ENCODE measurements around the gene MMP24OS.

The MMP24OS gene

GRCh38 chr20:35248641-35249475 lies 29.1 kb downstream of the MMP24OS start:
- Histone ChIP-seq H3K27me3 (ENCODE audit: insufficient read depth, low read length) (no peaks in the 10 kb centered on the region), H3K4me1 (ENCODE audit: insufficient read depth, low read length) (no peaks in the 10 kb centered on the region), H3K9ac (ENCODE audit: low read depth, low read length) (no peak overlapping the region), H3K36me3 (ENCODE audit: insufficient read depth, low read depth, low read length) (peaks cover 5% of the 10 kb centered on the region; the same call in 1 of the 2 replicates), H3K9me3 (ENCODE audit: insufficient read depth, low read depth, low read length) (no peaks in the 10 kb centered on the region), H3K27ac (ENCODE audit: low read length) (no peak overlapping the region), H3K4me3 (ENCODE audit: low read length) (no peak overlapping the region)

- Histone ChIP-seq H3K9ac (ENCODE audit: low read depth, low read length) (no peak overlapping the region), H3K9me3 (ENCODE audit: insufficient read depth, low read depth, low read length) (no peaks in the 10 kb centered on the region), H3K4me1 (ENCODE audit: insufficient read depth, low read length) (no peaks in the 10 kb centered on the region), H3K27ac (ENCODE audit: low read length) (no peak overlapping the region), H3K4me3 (ENCODE audit: low read length) (no peak overlapping the region), H3K36me3 (ENCODE audit: insufficient read depth, low read depth, low read length) (peaks cover 5% of the 10 kb centered on the region; the same call in 1 of the 2 replicates), H3K27me3 (ENCODE audit: insufficient read depth, low read length) (no peaks in the 10 kb centered on the region)
These were observed 31.2 kb downstream of the MMP24OS start for GRCh38 chr20:35246723-35247122.

GRCh38 chr20:35243986-35244385 lies 33.9 kb downstream of the MMP24OS start:
- Histone ChIP-seq H3K36me3 (ENCODE audit: insufficient read depth, low read depth, low read length) (peaks cover 5% of the 10 kb centered on the region; the same call in 1 of the 2 replicates), H3K9me3 (ENCODE audit: insufficient read depth, low read depth, low read length) (no peaks in the 10 kb centered on the region), H3K9ac (ENCODE audit: low read depth, low read length) (no peak overlapping the region), H3K27ac (ENCODE audit: low read length) (no peak overlapping the region), H3K4me3 (ENCODE audit: low read length) (no peak overlapping the region), H3K4me1 (ENCODE audit: insufficient read depth, low read length) (no peaks in the 10 kb centered on the region), H3K27me3 (ENCODE audit: insufficient read depth, low read length) (no peaks in the 10 kb centered on the region)

- Histone ChIP-seq H3K27me3 (ENCODE audit: insufficient read depth, low read length) (no peaks in the 10 kb centered on the region), H3K9ac (ENCODE audit: low read depth, low read length) (no peak overlapping the region), H3K4me1 (ENCODE audit: insufficient read depth, low read length) (no peaks in the 10 kb centered on the region), H3K9me3 (ENCODE audit: insufficient read depth, low read depth, low read length) (no peaks in the 10 kb centered on the region), H3K4me3 (ENCODE audit: low read length) (no peak overlapping the region), H3K36me3 (ENCODE audit: insufficient read depth, low read depth, low read length) (peaks cover 5% of the 10 kb centered on the region; the same call in 1 of the 2 replicates), H3K27ac (ENCODE audit: low read length) (no peak overlapping the region)
These were observed 34.6 kb downstream of the MMP24OS start for GRCh38 chr20:35243317-35243716.

- Histone ChIP-seq H3K9ac (ENCODE audit: low read depth, low read length) (no peak overlapping the region), H3K4me1 (ENCODE audit: insufficient read depth, low read length) (no peaks in the 10 kb centered on the region), H3K27me3 (ENCODE audit: insufficient read depth, low read length) (no peaks in the 10 kb centered on the region), H3K36me3 (ENCODE audit: insufficient read depth, low read depth, low read length) (no peaks in the 10 kb centered on the region), H3K27ac (ENCODE audit: low read length) (no peak overlapping the region), H3K9me3 (ENCODE audit: insufficient read depth, low read depth, low read length) (no peaks in the 10 kb centered on the region), H3K4me3 (ENCODE audit: low read length) (no peak overlapping the region)
These were observed 37.1 kb downstream of the MMP24OS start for GRCh38 chr20:35240811-35241293.

- Histone ChIP-seq H3K9me3 (ENCODE audit: insufficient read depth, low read depth, low read length) (no peaks in the 10 kb centered on the region), H3K9ac (ENCODE audit: low read depth, low read length) (no peak overlapping the region), H3K4me3 (ENCODE audit: low read length) (no peak overlapping the region), H3K4me1 (ENCODE audit: insufficient read depth, low read length) (no peaks in the 10 kb centered on the region), H3K27me3 (ENCODE audit: insufficient read depth, low read length) (no peaks in the 10 kb centered on the region), H3K27ac (ENCODE audit: low read length) (no peak overlapping the region), H3K36me3 (ENCODE audit: insufficient read depth, low read depth, low read length) (no peaks in the 10 kb centered on the region)
These were observed 37.7 kb downstream of the MMP24OS start for GRCh38 chr20:35240083-35240810.

GRCh38 chr20:35238735-35239134 lies 39.2 kb downstream of the MMP24OS start:
- no peak overlapping the region for H3K9ac ChIP-seq (ENCODE audit: low read depth, low read length)
- H3K36me3 ChIP-seq (ENCODE audit: insufficient read depth, low read depth, low read length), result no peaks in the 10 kb centered on the region
- no peaks in the 10 kb centered on the region for H3K27me3 ChIP-seq (ENCODE audit: insufficient read depth, low read length)
- no peaks in the 10 kb centered on the region for H3K9me3 ChIP-seq (ENCODE audit: insufficient read depth, low read depth, low read length)
- no peaks in the 10 kb centered on the region for H3K4me1 ChIP-seq (ENCODE audit: insufficient read depth, low read length)
- no peak overlapping the region for H3K27ac ChIP-seq (ENCODE audit: low read length)
- no peak overlapping the region for H3K4me3 ChIP-seq (ENCODE audit: low read length)

GRCh38 chr20:35238170-35238569 lies 39.8 kb downstream of the MMP24OS start:
- H3K9me3 ChIP-seq (ENCODE audit: insufficient read depth, low read depth, low read length), result no peaks in the 10 kb centered on the region
- no peak overlapping the region for H3K27ac ChIP-seq (ENCODE audit: low read length)
- no peaks in the 10 kb centered on the region for H3K27me3 ChIP-seq (ENCODE audit: insufficient read depth, low read length)
- H3K9ac ChIP-seq (ENCODE audit: low read depth, low read length), result no peak overlapping the region
- H3K4me1 ChIP-seq (ENCODE audit: insufficient read depth, low read length), result no peaks in the 10 kb centered on the region
- no peaks in the 10 kb centered on the region for H3K36me3 ChIP-seq (ENCODE audit: insufficient read depth, low read depth, low read length)
- H3K4me3 ChIP-seq (ENCODE audit: low read length), result no peak overlapping the region

- H3K4me3 ChIP-seq (ENCODE audit: low read length), result no peak overlapping the region
- no peaks in the 10 kb centered on the region for H3K9me3 ChIP-seq (ENCODE audit: insufficient read depth, low read depth, low read length)
- no peaks in the 10 kb centered on the region for H3K36me3 ChIP-seq (ENCODE audit: insufficient read depth, low read depth, low read length)
- H3K9ac ChIP-seq (ENCODE audit: low read depth, low read length), result no peak overlapping the region
- H3K4me1 ChIP-seq (ENCODE audit: insufficient read depth, low read length), result no peaks in the 10 kb centered on the region
- no peak overlapping the region for H3K27ac ChIP-seq (ENCODE audit: low read length)
- no peaks in the 10 kb centered on the region for H3K27me3 ChIP-seq (ENCODE audit: insufficient read depth, low read length)
These were observed 40.4 kb downstream of the MMP24OS start for GRCh38 chr20:35237486-35237885.

- no peak overlapping the region for H3K27ac ChIP-seq (ENCODE audit: low read length)
- H3K4me3 ChIP-seq (ENCODE audit: low read length), result no peak overlapping the region
- H3K4me1 ChIP-seq (ENCODE audit: insufficient read depth, low read length), result no peaks in the 10 kb centered on the region
- H3K9me3 ChIP-seq (ENCODE audit: insufficient read depth, low read depth, low read length), result no peaks in the 10 kb centered on the region
- no peaks in the 10 kb centered on the region for H3K27me3 ChIP-seq (ENCODE audit: insufficient read depth, low read length)
- H3K9ac ChIP-seq (ENCODE audit: low read depth, low read length), result no peak overlapping the region
- H3K36me3 ChIP-seq (ENCODE audit: insufficient read depth, low read depth, low read length), result no peaks in the 10 kb centered on the region
These were observed 42.0 kb downstream of the MMP24OS start for GRCh38 chr20:35235881-35236280.

GRCh38 chr20:35232575-35232974 lies 45.3 kb downstream of the MMP24OS start:
- Histone ChIP-seq H3K9ac (ENCODE audit: low read depth, low read length) (no peak overlapping the region), H3K27ac (ENCODE audit: low read length) (no peak overlapping the region), H3K27me3 (ENCODE audit: insufficient read depth, low read length) (peaks cover 15% of the 10 kb centered on the region), H3K9me3 (ENCODE audit: insufficient read depth, low read depth, low read length) (no peaks in the 10 kb centered on the region), H3K4me1 (ENCODE audit: insufficient read depth, low read length) (peaks cover 2% of the 10 kb centered on the region; the same call in 1 of the 2 replicates), H3K36me3 (ENCODE audit: insufficient read depth, low read depth, low read length) (no peaks in the 10 kb centered on the region), H3K4me3 (ENCODE audit: low read length) (no peak overlapping the region)

All from iPS-20b (cell line).